Measurements from ENCODE around the gene DCLK1.

- TF ChIP-seq CTCF (IDR thresholded peaks at IDR 0.05 in 8 of 11, conservative IDR thresholded peaks at IDR 0.05 in 3 of 11), result no peak
- no peak for TF ChIP-seq POLR2AphosphoS5 (IDR thresholded peaks at IDR 0.05)
- TF ChIP-seq POLR2A (IDR thresholded peaks at IDR 0.05), result no peak
These were observed 368.0 kb downstream of the DCLK1 start for GRCh38 chr13:35763060-35763781.

Measured in spleen (tissue), 7 donors.